GM23338 (cell line): ENCODE measurements around the gene GNAI3.

Source experiments
- CREB1 ChIP-seq: fragments of 250-450 bp; sonication (Bioruptor Pico); IDR thresholded peaks from 2 replicates; pipeline ENCODE4 v1.5.0; 2020; ENCODE audit warnings: low read depth, mild to moderate bottlenecking, moderate library complexity
- CTCF ChIP-seq, 2 experiments: fragments of 200-600 bp in 1 of 2; sonication (generic) in 1 of 2; conservative IDR thresholded peaks; 2 replicates each; pipeline versions ENCODE4 v1.5.1 to v1.6.1; 2016 to 2017; ENCODE audit warnings: antibody characterized with exemption in 2 of 2, low read depth in 2 of 2, mild to moderate bottlenecking in 2 of 2, moderate library complexity in 1 of 2
- EZH2 ChIP-seq: fragments of 200-600 bp; sonication (generic); IDR thresholded peaks from one replicate; pipeline ENCODE4 v1.8.0; 2017; ENCODE audit warnings: antibody characterized with exemption, mild to moderate bottlenecking, low read depth; ENCODE audit not compliant: unreplicated experiment
- EZH2phosphoT487 ChIP-seq: fragments of 200-600 bp; sonication (generic); IDR thresholded peaks from one replicate; pipeline ENCODE4 v1.8.1; 2018; ENCODE audit warnings: antibody characterized with exemption; ENCODE audit not compliant: unreplicated experiment
- JUNB ChIP-seq: IDR thresholded peaks from one replicate; pipeline ENCODE4 v1.6.1; 2016; ENCODE audit warnings: antibody characterized with exemption; ENCODE audit not compliant: unreplicated experiment
- POLR2AphosphoS5 ChIP-seq: IDR thresholded peaks from 2 replicates; pipeline ENCODE4 v1.6.1; 2016; ENCODE audit warnings: antibody characterized with exemption, low read depth
- ZNF331 ChIP-seq: fragments of 250-450 bp; sonication (Bioruptor Pico); IDR thresholded peaks from 2 replicates; pipeline ENCODE4 v1.5.0; 2020; ENCODE audit warnings: low read depth, mild to moderate bottlenecking, moderate library complexity
- TF ChIP-seq, protein P1 (sequence below): IDR thresholded peaks from one replicate; pipeline ENCODE4 v1.6.1; 2018; ENCODE audit warnings: antibody characterized with exemption; ENCODE audit not compliant: unreplicated experiment
- TF ChIP-seq, protein P2 (sequence below): IDR thresholded peaks from 2 replicates; pipeline ENCODE4 v1.6.1; 2016; ENCODE audit warnings: antibody characterized with exemption

GRCh38 chr1:109521002-109521951 is 27.1 kb upstream of the GNAI3 start:
- TF ChIP-seq EZH2phosphoT487 (no peak), CTCF (conservative IDR thresholded peaks at IDR 0.05; ENCODE audit: low read depth in 2 of 2) (no peak), CREB1 (CRISPR knock-in tag) (no peak), POLR2AphosphoS5 (no peak), EZH2 (no peak), JUNB (no peak), ZNF331 (CRISPR knock-in tag) (no peak)
- TF ChIP-seq, protein P1, sequence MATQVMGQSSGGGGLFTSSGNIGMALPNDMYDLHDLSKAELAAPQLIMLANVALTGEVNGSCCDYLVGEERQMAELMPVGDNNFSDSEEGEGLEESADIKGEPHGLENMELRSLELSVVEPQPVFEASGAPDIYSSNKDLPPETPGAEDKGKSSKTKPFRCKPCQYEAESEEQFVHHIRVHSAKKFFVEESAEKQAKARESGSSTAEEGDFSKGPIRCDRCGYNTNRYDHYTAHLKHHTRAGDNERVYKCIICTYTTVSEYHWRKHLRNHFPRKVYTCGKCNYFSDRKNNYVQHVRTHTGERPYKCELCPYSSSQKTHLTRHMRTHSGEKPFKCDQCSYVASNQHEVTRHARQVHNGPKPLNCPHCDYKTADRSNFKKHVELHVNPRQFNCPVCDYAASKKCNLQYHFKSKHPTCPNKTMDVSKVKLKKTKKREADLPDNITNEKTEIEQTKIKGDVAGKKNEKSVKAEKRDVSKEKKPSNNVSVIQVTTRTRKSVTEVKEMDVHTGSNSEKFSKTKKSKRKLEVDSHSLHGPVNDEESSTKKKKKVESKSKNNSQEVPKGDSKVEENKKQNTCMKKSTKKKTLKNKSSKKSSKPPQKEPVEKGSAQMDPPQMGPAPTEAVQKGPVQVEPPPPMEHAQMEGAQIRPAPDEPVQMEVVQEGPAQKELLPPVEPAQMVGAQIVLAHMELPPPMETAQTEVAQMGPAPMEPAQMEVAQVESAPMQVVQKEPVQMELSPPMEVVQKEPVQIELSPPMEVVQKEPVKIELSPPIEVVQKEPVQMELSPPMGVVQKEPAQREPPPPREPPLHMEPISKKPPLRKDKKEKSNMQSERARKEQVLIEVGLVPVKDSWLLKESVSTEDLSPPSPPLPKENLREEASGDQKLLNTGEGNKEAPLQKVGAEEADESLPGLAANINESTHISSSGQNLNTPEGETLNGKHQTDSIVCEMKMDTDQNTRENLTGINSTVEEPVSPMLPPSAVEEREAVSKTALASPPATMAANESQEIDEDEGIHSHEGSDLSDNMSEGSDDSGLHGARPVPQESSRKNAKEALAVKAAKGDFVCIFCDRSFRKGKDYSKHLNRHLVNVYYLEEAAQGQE: no peak
- TF ChIP-seq, protein P2, sequence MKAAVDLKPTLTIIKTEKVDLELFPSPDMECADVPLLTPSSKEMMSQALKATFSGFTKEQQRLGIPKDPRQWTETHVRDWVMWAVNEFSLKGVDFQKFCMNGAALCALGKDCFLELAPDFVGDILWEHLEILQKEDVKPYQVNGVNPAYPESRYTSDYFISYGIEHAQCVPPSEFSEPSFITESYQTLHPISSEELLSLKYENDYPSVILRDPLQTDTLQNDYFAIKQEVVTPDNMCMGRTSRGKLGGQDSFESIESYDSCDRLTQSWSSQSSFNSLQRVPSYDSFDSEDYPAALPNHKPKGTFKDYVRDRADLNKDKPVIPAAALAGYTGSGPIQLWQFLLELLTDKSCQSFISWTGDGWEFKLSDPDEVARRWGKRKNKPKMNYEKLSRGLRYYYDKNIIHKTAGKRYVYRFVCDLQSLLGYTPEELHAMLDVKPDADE: no peak
